ENCODE data around the gene RAET1E.

DNA sequence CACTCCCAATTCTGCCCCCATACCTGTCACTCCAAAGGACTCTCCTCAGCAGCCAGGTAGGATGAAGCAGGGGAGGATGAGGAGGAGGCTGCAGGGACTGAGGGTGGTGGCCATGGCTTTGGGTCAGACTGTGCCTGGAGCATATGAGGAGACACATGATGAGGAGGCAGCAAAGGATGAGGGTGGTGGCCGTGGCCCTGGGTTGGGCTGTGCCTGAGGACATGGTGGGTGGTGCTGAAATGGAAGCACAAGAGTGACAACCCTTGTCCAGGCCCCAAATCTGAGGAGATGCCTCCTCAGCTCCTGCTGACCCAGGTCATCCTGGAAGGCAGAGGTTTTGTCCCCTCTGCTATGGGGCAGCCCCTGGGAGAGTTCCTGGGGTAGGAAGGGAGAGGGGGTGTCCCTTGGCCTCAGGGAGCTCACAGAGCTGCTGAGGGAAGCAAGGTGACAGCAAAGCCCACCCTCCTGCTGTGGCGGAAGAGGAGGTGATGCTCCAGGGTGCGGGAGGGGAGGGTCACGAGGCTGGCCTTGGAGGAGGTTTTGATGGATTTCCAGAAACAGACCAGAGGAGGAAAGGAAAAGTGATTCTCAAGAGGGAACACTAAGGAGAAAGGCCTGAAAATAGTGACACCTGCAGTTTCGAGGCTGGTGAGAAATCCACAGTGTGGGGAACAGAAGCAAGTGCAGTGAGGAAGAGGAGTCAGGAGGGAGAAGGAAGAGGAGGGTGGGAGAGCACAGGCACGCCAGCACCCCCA is 20.4 kb upstream of the RAET1E start:
- TF ChIP-seq EZH2 (IDR thresholded peaks at IDR 0.05; ENCODE audit: low read depth, unreplicated experiment) (no peak), POLR2AphosphoS5 (IDR thresholded peaks at IDR 0.05; ENCODE audit: low read depth) (no peak), EZH2phosphoT487 (IDR thresholded peaks at IDR 0.05; ENCODE audit: unreplicated experiment) (no peak), NANOG (IDR thresholded peaks at IDR 0.05; ENCODE audit: borderline replicate concordance) (no peak), JUNB (IDR thresholded peaks at IDR 0.05; ENCODE audit: unreplicated experiment) (no peak), CREB1 (CRISPR knock-in tag; IDR thresholded peaks at IDR 0.05; ENCODE audit: low read depth) (no peak)
- TF ChIP-seq, protein P1, sequence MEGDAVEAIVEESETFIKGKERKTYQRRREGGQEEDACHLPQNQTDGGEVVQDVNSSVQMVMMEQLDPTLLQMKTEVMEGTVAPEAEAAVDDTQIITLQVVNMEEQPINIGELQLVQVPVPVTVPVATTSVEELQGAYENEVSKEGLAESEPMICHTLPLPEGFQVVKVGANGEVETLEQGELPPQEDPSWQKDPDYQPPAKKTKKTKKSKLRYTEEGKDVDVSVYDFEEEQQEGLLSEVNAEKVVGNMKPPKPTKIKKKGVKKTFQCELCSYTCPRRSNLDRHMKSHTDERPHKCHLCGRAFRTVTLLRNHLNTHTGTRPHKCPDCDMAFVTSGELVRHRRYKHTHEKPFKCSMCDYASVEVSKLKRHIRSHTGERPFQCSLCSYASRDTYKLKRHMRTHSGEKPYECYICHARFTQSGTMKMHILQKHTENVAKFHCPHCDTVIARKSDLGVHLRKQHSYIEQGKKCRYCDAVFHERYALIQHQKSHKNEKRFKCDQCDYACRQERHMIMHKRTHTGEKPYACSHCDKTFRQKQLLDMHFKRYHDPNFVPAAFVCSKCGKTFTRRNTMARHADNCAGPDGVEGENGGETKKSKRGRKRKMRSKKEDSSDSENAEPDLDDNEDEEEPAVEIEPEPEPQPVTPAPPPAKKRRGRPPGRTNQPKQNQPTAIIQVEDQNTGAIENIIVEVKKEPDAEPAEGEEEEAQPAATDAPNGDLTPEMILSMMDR (conservative IDR thresholded peaks at IDR 0.05; ENCODE audit: low read depth in 2 of 2) = no peak
- TF ChIP-seq, protein P2, sequence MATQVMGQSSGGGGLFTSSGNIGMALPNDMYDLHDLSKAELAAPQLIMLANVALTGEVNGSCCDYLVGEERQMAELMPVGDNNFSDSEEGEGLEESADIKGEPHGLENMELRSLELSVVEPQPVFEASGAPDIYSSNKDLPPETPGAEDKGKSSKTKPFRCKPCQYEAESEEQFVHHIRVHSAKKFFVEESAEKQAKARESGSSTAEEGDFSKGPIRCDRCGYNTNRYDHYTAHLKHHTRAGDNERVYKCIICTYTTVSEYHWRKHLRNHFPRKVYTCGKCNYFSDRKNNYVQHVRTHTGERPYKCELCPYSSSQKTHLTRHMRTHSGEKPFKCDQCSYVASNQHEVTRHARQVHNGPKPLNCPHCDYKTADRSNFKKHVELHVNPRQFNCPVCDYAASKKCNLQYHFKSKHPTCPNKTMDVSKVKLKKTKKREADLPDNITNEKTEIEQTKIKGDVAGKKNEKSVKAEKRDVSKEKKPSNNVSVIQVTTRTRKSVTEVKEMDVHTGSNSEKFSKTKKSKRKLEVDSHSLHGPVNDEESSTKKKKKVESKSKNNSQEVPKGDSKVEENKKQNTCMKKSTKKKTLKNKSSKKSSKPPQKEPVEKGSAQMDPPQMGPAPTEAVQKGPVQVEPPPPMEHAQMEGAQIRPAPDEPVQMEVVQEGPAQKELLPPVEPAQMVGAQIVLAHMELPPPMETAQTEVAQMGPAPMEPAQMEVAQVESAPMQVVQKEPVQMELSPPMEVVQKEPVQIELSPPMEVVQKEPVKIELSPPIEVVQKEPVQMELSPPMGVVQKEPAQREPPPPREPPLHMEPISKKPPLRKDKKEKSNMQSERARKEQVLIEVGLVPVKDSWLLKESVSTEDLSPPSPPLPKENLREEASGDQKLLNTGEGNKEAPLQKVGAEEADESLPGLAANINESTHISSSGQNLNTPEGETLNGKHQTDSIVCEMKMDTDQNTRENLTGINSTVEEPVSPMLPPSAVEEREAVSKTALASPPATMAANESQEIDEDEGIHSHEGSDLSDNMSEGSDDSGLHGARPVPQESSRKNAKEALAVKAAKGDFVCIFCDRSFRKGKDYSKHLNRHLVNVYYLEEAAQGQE (IDR thresholded peaks at IDR 0.05; ENCODE audit: unreplicated experiment) = no peak
- TF ChIP-seq, protein P3, sequence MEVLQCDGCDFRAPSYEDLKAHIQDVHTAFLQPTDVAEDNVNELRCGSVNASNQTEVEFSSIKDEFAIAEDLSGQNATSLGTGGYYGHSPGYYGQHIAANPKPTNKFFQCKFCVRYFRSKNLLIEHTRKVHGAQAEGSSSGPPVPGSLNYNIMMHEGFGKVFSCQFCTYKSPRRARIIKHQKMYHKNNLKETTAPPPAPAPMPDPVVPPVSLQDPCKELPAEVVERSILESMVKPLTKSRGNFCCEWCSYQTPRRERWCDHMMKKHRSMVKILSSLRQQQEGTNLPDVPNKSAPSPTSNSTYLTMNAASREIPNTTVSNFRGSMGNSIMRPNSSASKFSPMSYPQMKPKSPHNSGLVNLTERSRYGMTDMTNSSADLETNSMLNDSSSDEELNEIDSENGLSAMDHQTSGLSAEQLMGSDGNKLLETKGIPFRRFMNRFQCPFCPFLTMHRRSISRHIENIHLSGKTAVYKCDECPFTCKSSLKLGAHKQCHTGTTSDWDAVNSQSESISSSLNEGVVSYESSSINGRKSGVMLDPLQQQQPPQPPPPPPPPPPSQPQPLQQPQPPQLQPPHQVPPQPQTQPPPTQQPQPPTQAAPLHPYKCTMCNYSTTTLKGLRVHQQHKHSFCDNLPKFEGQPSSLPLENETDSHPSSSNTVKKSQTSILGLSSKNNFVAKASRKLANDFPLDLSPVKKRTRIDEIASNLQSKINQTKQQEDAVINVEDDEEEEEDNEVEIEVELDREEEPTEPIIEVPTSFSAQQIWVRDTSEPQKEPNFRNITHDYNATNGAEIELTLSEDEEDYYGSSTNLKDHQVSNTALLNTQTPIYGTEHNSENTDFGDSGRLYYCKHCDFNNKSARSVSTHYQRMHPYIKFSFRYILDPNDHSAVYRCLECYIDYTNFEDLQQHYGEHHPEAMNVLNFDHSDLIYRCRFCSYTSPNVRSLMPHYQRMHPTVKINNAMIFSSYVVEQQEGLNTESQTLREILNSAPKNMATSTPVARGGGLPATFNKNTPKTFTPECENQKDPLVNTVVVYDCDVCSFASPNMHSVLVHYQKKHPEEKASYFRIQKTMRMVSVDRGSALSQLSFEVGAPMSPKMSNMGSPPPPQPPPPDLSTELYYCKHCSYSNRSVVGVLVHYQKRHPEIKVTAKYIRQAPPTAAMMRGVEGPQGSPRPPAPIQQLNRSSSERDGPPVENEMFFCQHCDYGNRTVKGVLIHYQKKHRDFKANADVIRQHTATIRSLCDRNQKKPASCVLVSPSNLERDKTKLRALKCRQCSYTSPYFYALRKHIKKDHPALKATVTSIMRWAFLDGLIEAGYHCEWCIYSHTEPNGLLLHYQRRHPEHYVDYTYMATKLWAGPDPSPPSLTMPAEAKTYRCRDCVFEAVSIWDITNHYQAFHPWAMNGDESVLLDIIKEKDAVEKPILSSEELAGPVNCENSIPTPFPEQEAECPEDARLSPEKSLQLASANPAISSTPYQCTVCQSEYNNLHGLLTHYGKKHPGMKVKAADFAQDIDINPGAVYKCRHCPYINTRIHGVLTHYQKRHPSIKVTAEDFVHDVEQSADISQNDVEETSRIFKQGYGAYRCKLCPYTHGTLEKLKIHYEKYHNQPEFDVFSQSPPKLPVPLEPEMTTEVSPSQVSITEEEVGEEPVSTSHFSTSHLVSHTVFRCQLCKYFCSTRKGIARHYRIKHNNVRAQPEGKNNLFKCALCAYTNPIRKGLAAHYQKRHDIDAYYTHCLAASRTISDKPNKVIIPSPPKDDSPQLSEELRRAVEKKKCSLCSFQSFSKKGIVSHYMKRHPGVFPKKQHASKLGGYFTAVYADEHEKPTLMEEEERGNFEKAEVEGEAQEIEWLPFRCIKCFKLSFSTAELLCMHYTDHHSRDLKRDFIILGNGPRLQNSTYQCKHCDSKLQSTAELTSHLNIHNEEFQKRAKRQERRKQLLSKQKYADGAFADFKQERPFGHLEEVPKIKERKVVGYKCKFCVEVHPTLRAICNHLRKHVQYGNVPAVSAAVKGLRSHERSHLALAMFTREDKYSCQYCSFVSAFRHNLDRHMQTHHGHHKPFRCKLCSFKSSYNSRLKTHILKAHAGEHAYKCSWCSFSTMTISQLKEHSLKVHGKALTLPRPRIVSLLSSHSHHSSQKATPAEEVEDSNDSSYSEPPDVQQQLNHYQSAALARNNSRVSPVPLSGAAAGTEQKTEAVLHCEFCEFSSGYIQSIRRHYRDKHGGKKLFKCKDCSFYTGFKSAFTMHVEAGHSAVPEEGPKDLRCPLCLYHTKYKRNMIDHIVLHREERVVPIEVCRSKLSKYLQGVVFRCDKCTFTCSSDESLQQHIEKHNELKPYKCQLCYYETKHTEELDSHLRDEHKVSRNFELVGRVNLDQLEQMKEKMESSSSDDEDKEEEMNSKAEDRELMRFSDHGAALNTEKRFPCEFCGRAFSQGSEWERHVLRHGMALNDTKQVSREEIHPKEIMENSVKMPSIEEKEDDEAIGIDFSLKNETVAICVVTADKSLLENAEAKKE (CRISPR knock-in tag; IDR thresholded peaks at IDR 0.05) = no peak
